GM12874 (cell line): ENCODE data around the gene HOXD9.

Experiments used
- TF ChIP-seq, protein P1 (sequence below): IDR thresholded peaks from 2 replicates; pipeline ENCODE4 v1.5.1; 2011; ENCODE audit warnings: low read depth, mild to moderate bottlenecking, control low read depth, low read length, moderate library complexity; ENCODE audit not compliant: insufficient read depth

The HOXD9 gene

GRCh38 chr2:176111309-176111663 lies 11.2 kb upstream of the HOXD9 start:
- TF ChIP-seq, protein P1, sequence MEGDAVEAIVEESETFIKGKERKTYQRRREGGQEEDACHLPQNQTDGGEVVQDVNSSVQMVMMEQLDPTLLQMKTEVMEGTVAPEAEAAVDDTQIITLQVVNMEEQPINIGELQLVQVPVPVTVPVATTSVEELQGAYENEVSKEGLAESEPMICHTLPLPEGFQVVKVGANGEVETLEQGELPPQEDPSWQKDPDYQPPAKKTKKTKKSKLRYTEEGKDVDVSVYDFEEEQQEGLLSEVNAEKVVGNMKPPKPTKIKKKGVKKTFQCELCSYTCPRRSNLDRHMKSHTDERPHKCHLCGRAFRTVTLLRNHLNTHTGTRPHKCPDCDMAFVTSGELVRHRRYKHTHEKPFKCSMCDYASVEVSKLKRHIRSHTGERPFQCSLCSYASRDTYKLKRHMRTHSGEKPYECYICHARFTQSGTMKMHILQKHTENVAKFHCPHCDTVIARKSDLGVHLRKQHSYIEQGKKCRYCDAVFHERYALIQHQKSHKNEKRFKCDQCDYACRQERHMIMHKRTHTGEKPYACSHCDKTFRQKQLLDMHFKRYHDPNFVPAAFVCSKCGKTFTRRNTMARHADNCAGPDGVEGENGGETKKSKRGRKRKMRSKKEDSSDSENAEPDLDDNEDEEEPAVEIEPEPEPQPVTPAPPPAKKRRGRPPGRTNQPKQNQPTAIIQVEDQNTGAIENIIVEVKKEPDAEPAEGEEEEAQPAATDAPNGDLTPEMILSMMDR, result peak; percentile 77

- TF ChIP-seq, protein P1, result no peak
Measured at GRCh38 chr2:176111846-176112374, 10.6 kb upstream of the HOXD9 start.

GRCh38 chr2:176112375-176113302 lies 9.9 kb upstream of the HOXD9 start:
- TF ChIP-seq, protein P1, result no peak

GRCh38 chr2:176114120-176114929 lies 8.2 kb upstream of the HOXD9 start:
- TF ChIP-seq, protein P1, result no peak

- TF ChIP-seq, protein P1, result no peak
Measured at GRCh38 chr2:176114930-176115625, 7.4 kb upstream of the HOXD9 start.

GRCh38 chr2:176115883-176116813 lies 6.4 kb upstream of the HOXD9 start, which contains the start of gene HOXD10:
Gene HOXD10 (plus strand): TSS chr2:176116778. CDS start chr2:176116834, 56 bp downstream.
- TF ChIP-seq, protein P1, result no peak
